Omental fat pad (tissue), 4 donors: ENCODE measurements around the gene CCDC92. TPM values are rescaled to one million over a fixed set of nuclear protein-coding genes. Genes with fewer than 3 reads are reported as not detected.

Source experiments
- ATAC-seq: fragments of 150-250 bp; one replicate; pipeline ENCODE4 v1.9.1; 2016; ENCODE audit warnings: mild to moderate bottlenecking, moderate library complexity; ENCODE audit not compliant: low FRiP score
- DNase-seq: peaks from one replicate; pipeline ENCODE4 v3.0.0-alpha.2; 2019; ENCODE audit warnings: low spot score
- CTCF ChIP-seq, 3 donors: fragments of 450-650 bp; IDR thresholded peaks; one replicate each; pipeline ENCODE4 v1.5.1; 2016 to 2017; ENCODE audit warnings: antibody characterized with exemption in 3 of 3, mild to moderate bottlenecking in 3 of 3, moderate library complexity in 2 of 3
- total RNA-seq, 4 donors: library from RNA; depleted of rRNA; stranded (reverse); fragments of >200 nt; gene quantifications; one replicate each; pipeline ENCODE4 v1.1.0, GENCODE V29; 2016

Gene CCDC92
- total RNA-seq, 4 donors from 2014 or later = 27.1 to 34.5 (median 32.0) TPM

- ATAC-seq = no peak
- TF ChIP-seq CTCF (IDR thresholded peaks at IDR 0.05) = no peak
- DNase-seq = no peak
Measured at GRCh38 chr12:123989753-123990152, 17.1 kb upstream of the CCDC92 start.

- ATAC-seq (no peak), DNase-seq (no peak)
- no peak for TF ChIP-seq CTCF (IDR thresholded peaks at IDR 0.05)
Measured at GRCh38 chr12:123989168-123989567, 16.5 kb upstream of the CCDC92 start.

GRCh38 chr12:123987022-123987421, 14.4 kb upstream of the CCDC92 start:
- TF ChIP-seq CTCF (IDR thresholded peaks at IDR 0.05) = no peak
- ATAC-seq (no peak), DNase-seq (no peak)

- no peak for ATAC-seq
- no peak for TF ChIP-seq CTCF (IDR thresholded peaks at IDR 0.05)
- no peak for DNase-seq
Measured at GRCh38 chr12:123986374-123986965, 13.8 kb upstream of the CCDC92 start.

- ATAC-seq (no peak), DNase-seq (no peak)
- no peak for TF ChIP-seq CTCF (IDR thresholded peaks at IDR 0.05)
Measured at GRCh38 chr12:123984903-123985302, 12.3 kb upstream of the CCDC92 start.

GRCh38 chr12:123983822-123984485, 11.3 kb upstream of the CCDC92 start:
- TF ChIP-seq CTCF (IDR thresholded peaks at IDR 0.05) = no peak
- peak; percentile 39 for ATAC-seq
- no peak for DNase-seq

- ATAC-seq = no peak
- DNase-seq = no peak
- no peak for TF ChIP-seq CTCF (IDR thresholded peaks at IDR 0.05)
Measured at GRCh38 chr12:123982269-123982668, 9.6 kb upstream of the CCDC92 start.
